Left ventricle myocardium inferior (tissue), 1 donor: ENCODE measurements around the gene ESPL1. TPM values are rescaled to one million over a fixed set of nuclear protein-coding genes. Genes with fewer than 3 reads are reported as not detected.

Source experiments
- DNase-seq: peaks from one replicate; pipeline ENCODE4 v3.0.0-alpha.2; 2020
- H3K27ac ChIP-seq: fragments of 200-600 bp; replicated peaks from 2 replicates; pipeline ENCODE4 v1.8.0; 2021
- H3K27me3 ChIP-seq: fragments of 200-600 bp; 2 replicates; pipeline ENCODE4 v1.8.0; 2021; ENCODE audit warnings: low read depth
- H3K36me3 ChIP-seq: fragments of 200-600 bp; 2 replicates; pipeline ENCODE4 v1.8.0; 2021
- H3K4me1 ChIP-seq: fragments of 200-600 bp; 2 replicates; pipeline ENCODE4 v1.8.0; 2021
- H3K4me3 ChIP-seq: fragments of 200-600 bp; 2 replicates; pipeline ENCODE4 v1.8.0; 2021; ENCODE audit warnings: mild to moderate bottlenecking, moderate library complexity
- H3K9me3 ChIP-seq: fragments of 200-600 bp; replicated peaks from 2 replicates; pipeline ENCODE4 v1.8.0; 2021
- intact Hi-C: fragments of 100-400 bp; cut with micrococcal nuclease; formaldehyde crosslinking; loops from one replicate; pipeline ENCODE4 v1.11.0; 2022
- total RNA-seq: library from RNA; stranded (reverse); fragmentation: NEBNext Ultra II Directional; extraction: Animal tissue kit (Norgen Biotek cat#: 25700); gene quantifications from one replicate; pipeline ENCODE4 v1.2.1, GENCODE V29; 2021
- TF ChIP-seq, protein P1 (sequence below): fragments of 200-600 bp; IDR thresholded peaks from 2 replicates; pipeline ENCODE4 v1.8.0; 2021; ENCODE audit warnings: antibody characterized with exemption, mild to moderate bottlenecking, borderline replicate concordance
- donor health status: DM: no; HTN: yes; CAD: no; lungs with severe emphysema.

Gene ESPL1
- total RNA-seq, 1 donor from 2014 or later: 0.36 TPM

DNA sequence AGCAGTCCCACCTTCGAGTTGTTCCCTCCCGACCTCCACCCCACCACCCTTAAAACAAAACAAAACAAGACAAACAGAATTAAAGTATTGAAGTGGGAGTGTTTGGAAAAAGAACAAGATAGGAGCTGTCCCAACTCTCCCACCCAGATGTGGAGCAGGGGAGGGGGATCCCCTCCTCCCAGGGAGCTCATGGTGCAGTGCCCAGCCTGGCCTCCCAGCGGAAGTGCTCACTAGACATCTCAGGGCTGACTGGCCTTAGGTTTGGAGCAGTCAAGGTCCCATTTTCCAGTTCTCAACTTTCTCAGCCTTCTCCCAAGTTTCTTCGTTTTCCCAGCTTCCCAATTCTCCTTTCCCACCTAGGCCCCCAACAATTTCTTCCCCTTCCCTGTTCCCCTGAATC is 65.2 kb downstream of the ESPL1 start:
- H3K9me3 ChIP-seq: no peaks in the 10 kb centered on the region
- TF ChIP-seq, protein P1, sequence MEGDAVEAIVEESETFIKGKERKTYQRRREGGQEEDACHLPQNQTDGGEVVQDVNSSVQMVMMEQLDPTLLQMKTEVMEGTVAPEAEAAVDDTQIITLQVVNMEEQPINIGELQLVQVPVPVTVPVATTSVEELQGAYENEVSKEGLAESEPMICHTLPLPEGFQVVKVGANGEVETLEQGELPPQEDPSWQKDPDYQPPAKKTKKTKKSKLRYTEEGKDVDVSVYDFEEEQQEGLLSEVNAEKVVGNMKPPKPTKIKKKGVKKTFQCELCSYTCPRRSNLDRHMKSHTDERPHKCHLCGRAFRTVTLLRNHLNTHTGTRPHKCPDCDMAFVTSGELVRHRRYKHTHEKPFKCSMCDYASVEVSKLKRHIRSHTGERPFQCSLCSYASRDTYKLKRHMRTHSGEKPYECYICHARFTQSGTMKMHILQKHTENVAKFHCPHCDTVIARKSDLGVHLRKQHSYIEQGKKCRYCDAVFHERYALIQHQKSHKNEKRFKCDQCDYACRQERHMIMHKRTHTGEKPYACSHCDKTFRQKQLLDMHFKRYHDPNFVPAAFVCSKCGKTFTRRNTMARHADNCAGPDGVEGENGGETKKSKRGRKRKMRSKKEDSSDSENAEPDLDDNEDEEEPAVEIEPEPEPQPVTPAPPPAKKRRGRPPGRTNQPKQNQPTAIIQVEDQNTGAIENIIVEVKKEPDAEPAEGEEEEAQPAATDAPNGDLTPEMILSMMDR: no peak
- no peaks in the 10 kb centered on the region for H3K36me3 ChIP-seq
- no peak overlapping the region for H3K27ac ChIP-seq
- no peak overlapping the region for H3K4me3 ChIP-seq
- DNase-seq: no peak
- H3K4me1 ChIP-seq: no peaks in the 10 kb centered on the region
- peaks cover 78% of the 10 kb centered on the region for H3K27me3 ChIP-seq
- intact Hi-C loops: no loop called here

DNA sequence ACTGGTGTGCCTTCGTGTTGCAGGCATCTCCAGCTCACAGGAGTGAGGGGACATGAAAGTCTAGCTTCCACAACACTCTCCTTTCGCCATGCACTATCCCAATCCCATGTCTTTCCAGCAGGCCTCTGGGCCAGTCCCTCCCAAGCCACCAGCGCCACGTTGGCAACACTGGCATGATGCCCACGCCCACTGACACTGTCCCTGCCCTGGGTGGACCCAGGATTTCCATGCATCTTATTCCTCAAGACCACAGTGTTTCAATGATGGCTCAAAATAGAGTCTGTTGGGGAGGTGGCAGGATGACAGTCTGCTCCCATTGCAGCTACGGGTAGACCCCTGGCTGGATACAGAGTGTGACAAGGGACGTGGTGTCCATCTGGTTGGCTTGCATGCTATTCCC is 65.7 kb downstream of the ESPL1 start:
- TF ChIP-seq, protein P1: no peak
- no peaks in the 10 kb centered on the region for H3K4me1 ChIP-seq
- no peaks in the 10 kb centered on the region for H3K36me3 ChIP-seq
- intact Hi-C loops: no loop called here
- DNase-seq: no peak
- H3K27ac ChIP-seq: no peak overlapping the region
- H3K9me3 ChIP-seq: no peaks in the 10 kb centered on the region
- peaks cover 78% of the 10 kb centered on the region for H3K27me3 ChIP-seq
- no peak overlapping the region for H3K4me3 ChIP-seq

DNA sequence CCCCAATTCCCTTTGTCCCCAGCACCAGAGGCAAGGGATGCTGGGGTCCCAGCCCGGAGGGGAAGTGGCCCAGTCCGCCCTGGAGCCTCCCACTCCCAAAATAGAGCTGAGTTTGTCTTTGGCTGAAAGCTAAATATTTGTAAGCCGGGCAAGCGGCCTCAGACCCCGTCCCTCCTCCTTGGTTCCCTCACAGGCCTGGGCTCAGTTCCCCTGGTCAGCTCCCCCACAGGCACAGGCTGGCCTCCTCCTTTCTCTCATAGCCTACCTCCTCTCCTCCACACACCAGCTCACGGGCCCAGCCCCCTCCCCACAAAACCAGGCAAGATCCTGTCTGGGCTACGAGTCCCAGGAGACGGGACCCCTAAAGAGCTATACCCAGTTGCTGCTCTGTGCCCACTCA is 66.7 kb downstream of the ESPL1 start:
- H3K27me3 ChIP-seq: peaks cover 78% of the 10 kb centered on the region
- TF ChIP-seq, protein P1: no peak

DNA sequence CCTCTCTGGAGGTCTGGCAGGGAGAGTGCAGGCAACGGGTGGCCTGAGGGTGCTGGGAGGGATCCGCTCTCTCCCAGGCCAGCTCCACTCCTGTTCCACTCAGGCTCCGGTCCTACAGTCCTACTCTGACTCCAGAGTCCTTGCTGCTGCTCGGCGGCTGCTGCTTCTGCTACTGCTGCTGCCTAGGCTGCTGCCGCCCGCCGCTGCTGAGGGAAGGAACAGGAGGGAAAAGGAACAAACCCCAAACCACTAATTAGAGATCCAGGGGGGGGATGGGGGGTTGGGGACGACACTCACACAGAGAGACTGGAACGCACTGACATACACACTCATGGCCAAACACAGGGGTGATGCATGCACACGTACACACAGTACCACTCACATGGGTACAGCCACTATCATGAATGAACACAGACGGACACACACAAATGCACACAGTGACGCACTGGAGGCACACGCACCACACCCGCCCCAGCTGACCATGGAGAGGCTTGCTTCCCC is 68.1 kb downstream of the ESPL1 start, which contains the start of gene SP7:
Gene SP7, minus strand, starts transcription at position 174 of the 501 bp plus-strand sequence. CDS start 708 bp downstream, outside the sequence.
- H3K4me3 ChIP-seq: no peak within 1 kb of the TSS

More for the DNA sequence above, 66.7 kb downstream of the ESPL1 start:
- Histone ChIP-seq H3K4me1 (no peaks in the 10 kb centered on the region), H3K9me3 (no peaks in the 10 kb centered on the region), H3K27ac (no peak overlapping the region), H3K36me3 (no peaks in the 10 kb centered on the region), H3K4me3 (no peak overlapping the region)
- DNase-seq: no peak
- intact Hi-C loops: no loop called here

DNA sequence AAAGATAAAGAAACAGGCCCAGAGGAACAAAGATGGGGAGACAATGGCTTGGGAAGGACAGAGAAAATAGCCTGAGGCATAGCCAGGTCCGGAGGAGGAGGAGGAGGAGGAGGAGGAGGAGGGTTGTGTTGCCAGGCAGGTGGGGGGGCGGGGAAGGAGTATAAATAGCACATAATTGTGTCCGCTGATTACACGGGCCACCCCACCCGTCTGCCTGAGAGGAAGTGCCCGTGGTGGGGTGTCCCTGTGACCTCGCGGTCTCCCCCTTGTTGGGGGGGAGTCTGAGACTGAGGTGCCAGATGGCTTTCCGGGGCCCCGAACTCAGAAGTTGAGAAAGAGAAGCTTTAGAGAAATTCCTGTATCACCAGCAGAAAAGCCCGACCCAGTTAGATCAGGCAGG is 69.9 kb downstream of the ESPL1 start:
- intact Hi-C loops: no loop called here
- no peak for DNase-seq
- TF ChIP-seq, protein P1: no peak
- no peaks in the 10 kb centered on the region for H3K36me3 ChIP-seq
- H3K27ac ChIP-seq: no peak overlapping the region
- H3K4me1 ChIP-seq: no peaks in the 10 kb centered on the region
- peaks cover 56% of the 10 kb centered on the region for H3K27me3 ChIP-seq
- H3K4me3 ChIP-seq: no peak overlapping the region
- no peaks in the 10 kb centered on the region for H3K9me3 ChIP-seq

More for the DNA sequence above, 68.1 kb downstream of the ESPL1 start, which contains the start of gene SP7:
- no peak within 1 kb of the TSS for H3K27ac ChIP-seq
- DNase-seq: no peak
- H3K36me3 ChIP-seq: no peaks in the 10 kb centered on the region
- no peaks in the 10 kb centered on the region for H3K4me1 ChIP-seq
- peaks cover 69% of the 10 kb centered on the region for H3K27me3 ChIP-seq
- TF ChIP-seq, protein P1: no peak
- intact Hi-C loops: no loop called here
- no peaks in the 10 kb centered on the region for H3K9me3 ChIP-seq
